GM23338 (cell line): ENCODE data around the gene MPRIP. TPM values are rescaled to one million over a fixed set of nuclear protein-coding genes. Genes with fewer than 3 reads are reported as not detected.

Experiments used
- ATAC-seq: fragments of 200-7000 bp; cut with Tn5 transposase; 3 replicates; pipeline ENCODE4 v1.9.1; 2020
- DNase-seq: peaks from one replicate; pipeline ENCODE4 v3.0.0-alpha.2; 2015; ENCODE audit warnings: low spot score
- H2AFZ ChIP-seq: fragments of 200-600 bp; sonication (generic); 2 replicates; pipeline ENCODE4 v1.8.0; 2016; ENCODE audit warnings: antibody characterized with exemption, mild to moderate bottlenecking, moderate library complexity
- H3F3A ChIP-seq: fragments of 200-600 bp; sonication (generic); replicated peaks from 2 replicates; pipeline ENCODE4 v1.8.0; 2017; ENCODE audit warnings: antibody characterized with exemption, mixed run types, low read depth
- H3K27ac ChIP-seq: fragments of 200-600 bp; sonication (generic); 2 replicates; pipeline ENCODE4 v1.6.1; 2016; ENCODE audit warnings: low read depth
- H3K27me3 ChIP-seq: fragments of 200-600 bp; sonication (generic); 2 replicates; pipeline ENCODE4 v1.8.0; 2016; ENCODE audit warnings: mild to moderate bottlenecking, mixed run types, moderate library complexity; ENCODE audit not compliant: insufficient read depth
- H3K36me3 ChIP-seq: fragments of 200-600 bp; sonication (generic); 2 replicates; pipeline ENCODE4 v1.8.0; 2016; ENCODE audit warnings: mild to moderate bottlenecking; ENCODE audit not compliant: insufficient read depth
- H3K4me1 ChIP-seq: fragments of 200-600 bp; sonication (generic); 2 replicates; pipeline ENCODE4 v1.8.0; 2016; ENCODE audit warnings: mild to moderate bottlenecking, moderate library complexity; ENCODE audit not compliant: insufficient read depth
- H3K4me2 ChIP-seq: fragments of 200-600 bp; sonication (generic); 2 replicates; pipeline ENCODE4 v1.7.1; 2017; ENCODE audit warnings: mixed run types
- H3K4me3 ChIP-seq: fragments of 200-600 bp; sonication (generic); 2 replicates; pipeline ENCODE4 v1.6.1; 2016; ENCODE audit warnings: mixed run types
- H3K79me2 ChIP-seq: fragments of 200-600 bp; sonication (generic); replicated peaks from 2 replicates; pipeline ENCODE4 v1.8.0; 2017; ENCODE audit warnings: mild to moderate bottlenecking; ENCODE audit not compliant: insufficient read depth
- H3K9me2 ChIP-seq: fragments of 200-600 bp; sonication (generic); 2 replicates; pipeline ENCODE4 v1.8.0; 2017; ENCODE audit not compliant: insufficient read depth
- H4K20me1 ChIP-seq: fragments of 200-600 bp; sonication (generic); replicated peaks from 2 replicates; pipeline ENCODE4 v1.8.0; 2017; ENCODE audit warnings: mild to moderate bottlenecking; ENCODE audit not compliant: insufficient read depth
- H3K27ac Mint-ChIP-seq: 2 replicates; pipeline ENCODE4 v1.8.0; 2020; ENCODE audit warnings: inconsistent platforms, mild to moderate bottlenecking, moderate library complexity, mixed read lengths
- H3K27me3 Mint-ChIP-seq: 3 replicates; pipeline ENCODE4 v1.8.0; 2022; ENCODE audit warnings: low read depth, mild to moderate bottlenecking, moderate library complexity, mixed read lengths, inconsistent platforms; ENCODE audit not compliant: insufficient read depth, poor library complexity
- H3K36me3 Mint-ChIP-seq: 3 replicates; pipeline ENCODE4 v1.8.0; 2021; ENCODE audit warnings: low read depth, mild to moderate bottlenecking, inconsistent platforms, moderate library complexity, mixed read lengths
- H3K4me1 Mint-ChIP-seq: 3 replicates; pipeline ENCODE4 v1.8.0; 2020; ENCODE audit warnings: mild to moderate bottlenecking, inconsistent platforms, mixed read lengths
- H3K4me3 Mint-ChIP-seq: 3 replicates; pipeline ENCODE4 v1.8.0; 2021; ENCODE audit warnings: moderate library complexity, mild to moderate bottlenecking, inconsistent platforms, mixed read lengths
- H3K9me3 Mint-ChIP-seq: 3 replicates; pipeline ENCODE4 v1.8.0; 2020; ENCODE audit warnings: moderate library complexity, mild to moderate bottlenecking, inconsistent platforms, mixed read lengths
- CREB1 ChIP-seq: fragments of 250-450 bp; sonication (Bioruptor Pico); IDR thresholded peaks from 2 replicates; pipeline ENCODE4 v1.5.0; 2020; ENCODE audit warnings: low read depth, mild to moderate bottlenecking, moderate library complexity
- EZH2 ChIP-seq: fragments of 200-600 bp; sonication (generic); IDR thresholded peaks from one replicate; pipeline ENCODE4 v1.8.0; 2017; ENCODE audit warnings: antibody characterized with exemption, mild to moderate bottlenecking, low read depth; ENCODE audit not compliant: unreplicated experiment
- EZH2phosphoT487 ChIP-seq: fragments of 200-600 bp; sonication (generic); IDR thresholded peaks from one replicate; pipeline ENCODE4 v1.8.1; 2018; ENCODE audit warnings: antibody characterized with exemption; ENCODE audit not compliant: unreplicated experiment
- JUNB ChIP-seq: IDR thresholded peaks from one replicate; pipeline ENCODE4 v1.6.1; 2016; ENCODE audit warnings: antibody characterized with exemption; ENCODE audit not compliant: unreplicated experiment
- NANOG ChIP-seq: IDR thresholded peaks from 2 replicates; pipeline ENCODE4 v1.6.1; 2016; ENCODE audit warnings: antibody characterized with exemption, borderline replicate concordance
- POLR2AphosphoS5 ChIP-seq: IDR thresholded peaks from 2 replicates; pipeline ENCODE4 v1.6.1; 2016; ENCODE audit warnings: antibody characterized with exemption, low read depth
- REST ChIP-seq: IDR thresholded peaks from one replicate; pipeline ENCODE4 v1.6.1; 2018; ENCODE audit warnings: antibody characterized with exemption; ENCODE audit not compliant: unreplicated experiment
- STAT1 ChIP-seq: IDR thresholded peaks from one replicate; pipeline ENCODE4 v1.6.1; 2016; ENCODE audit warnings: antibody characterized with exemption; ENCODE audit not compliant: unreplicated experiment
- ZNF114 ChIP-seq: fragments of 250-450 bp; sonication (Bioruptor Pico); IDR thresholded peaks from 2 replicates; pipeline ENCODE4 v1.5.0; 2020; ENCODE audit warnings: mild to moderate bottlenecking, moderate library complexity
- ZNF331 ChIP-seq: fragments of 250-450 bp; sonication (Bioruptor Pico); IDR thresholded peaks from 2 replicates; pipeline ENCODE4 v1.5.0; 2020; ENCODE audit warnings: low read depth, mild to moderate bottlenecking, moderate library complexity
- ZNF462 ChIP-seq: fragments of 250-450 bp; sonication (Bioruptor Pico); IDR thresholded peaks from 2 replicates; pipeline ENCODE4 v1.5.0; 2020; ENCODE audit warnings: mild to moderate bottlenecking, moderate library complexity
- polyA plus RNA-seq: library from polyadenylated mRNA; unstranded; fragments of >200 nt; fragmentation: Nextera tagmentation; extraction: Ambion mirVana; gene quantifications from 2 replicates; pipeline ENCODE4 v1.2.1, GENCODE V29; 2016
- total RNA-seq: library from RNA; depleted of rRNA; stranded (reverse); fragments of >200 nt; shearing (Covaris generic); gene quantifications from 2 replicates; pipeline ENCODE4 v1.2.3, GENCODE V29; 2014
- TF ChIP-seq, protein P1 (sequence below), 2 experiments: fragments of 200-600 bp in 1 of 2; sonication (generic) in 1 of 2; conservative IDR thresholded peaks; 2 replicates each; pipeline versions ENCODE4 v1.5.1 to v1.6.1; 2016 to 2017; ENCODE audit warnings: antibody characterized with exemption in 2 of 2, low read depth in 2 of 2, mild to moderate bottlenecking in 2 of 2, moderate library complexity in 1 of 2
- TF ChIP-seq, protein P2 (sequence below): IDR thresholded peaks from 2 replicates; pipeline ENCODE4 v1.6.1; 2016; ENCODE audit warnings: antibody characterized with exemption

Gene MPRIP
- total and polyA plus RNA-seq, 2 experiments from 2014 or later: 39.3 to 113 TPM

DNA sequence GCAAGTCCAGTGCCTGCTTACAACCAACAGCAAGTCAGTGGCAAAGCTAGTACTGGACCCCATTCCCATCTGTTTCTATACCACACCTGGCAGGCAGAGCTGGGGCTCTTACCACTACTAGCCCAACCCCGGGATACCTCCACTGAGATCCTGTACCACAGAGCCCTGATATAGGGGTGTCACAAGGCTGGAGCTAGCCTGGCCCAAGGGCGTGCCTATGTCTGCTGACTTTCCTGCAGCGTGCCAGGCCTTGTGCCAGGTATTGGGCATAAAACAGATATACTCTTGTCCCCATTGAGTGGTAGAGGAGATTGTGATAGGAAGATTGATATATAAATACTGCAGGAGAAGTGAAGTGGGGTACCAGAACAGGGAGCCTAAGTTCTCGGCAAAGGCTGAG, 119.5 kb downstream of the MPRIP start:
- ATAC-seq: no peak
- TF ChIP-seq ZNF331 (CRISPR knock-in tag) (no peak), STAT1 (no peak), REST (no peak), CREB1 (CRISPR knock-in tag) (no peak), POLR2AphosphoS5 (no peak), EZH2phosphoT487 (no peak), JUNB (no peak), EZH2 (no peak), ZNF114 (CRISPR knock-in tag) (no peak), ZNF462 (no peak), NANOG (no peak)
- TF ChIP-seq, protein P1, sequence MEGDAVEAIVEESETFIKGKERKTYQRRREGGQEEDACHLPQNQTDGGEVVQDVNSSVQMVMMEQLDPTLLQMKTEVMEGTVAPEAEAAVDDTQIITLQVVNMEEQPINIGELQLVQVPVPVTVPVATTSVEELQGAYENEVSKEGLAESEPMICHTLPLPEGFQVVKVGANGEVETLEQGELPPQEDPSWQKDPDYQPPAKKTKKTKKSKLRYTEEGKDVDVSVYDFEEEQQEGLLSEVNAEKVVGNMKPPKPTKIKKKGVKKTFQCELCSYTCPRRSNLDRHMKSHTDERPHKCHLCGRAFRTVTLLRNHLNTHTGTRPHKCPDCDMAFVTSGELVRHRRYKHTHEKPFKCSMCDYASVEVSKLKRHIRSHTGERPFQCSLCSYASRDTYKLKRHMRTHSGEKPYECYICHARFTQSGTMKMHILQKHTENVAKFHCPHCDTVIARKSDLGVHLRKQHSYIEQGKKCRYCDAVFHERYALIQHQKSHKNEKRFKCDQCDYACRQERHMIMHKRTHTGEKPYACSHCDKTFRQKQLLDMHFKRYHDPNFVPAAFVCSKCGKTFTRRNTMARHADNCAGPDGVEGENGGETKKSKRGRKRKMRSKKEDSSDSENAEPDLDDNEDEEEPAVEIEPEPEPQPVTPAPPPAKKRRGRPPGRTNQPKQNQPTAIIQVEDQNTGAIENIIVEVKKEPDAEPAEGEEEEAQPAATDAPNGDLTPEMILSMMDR (conservative IDR thresholded peaks at IDR 0.05; ENCODE audit: low read depth in 2 of 2): no peak
- TF ChIP-seq, protein P2, sequence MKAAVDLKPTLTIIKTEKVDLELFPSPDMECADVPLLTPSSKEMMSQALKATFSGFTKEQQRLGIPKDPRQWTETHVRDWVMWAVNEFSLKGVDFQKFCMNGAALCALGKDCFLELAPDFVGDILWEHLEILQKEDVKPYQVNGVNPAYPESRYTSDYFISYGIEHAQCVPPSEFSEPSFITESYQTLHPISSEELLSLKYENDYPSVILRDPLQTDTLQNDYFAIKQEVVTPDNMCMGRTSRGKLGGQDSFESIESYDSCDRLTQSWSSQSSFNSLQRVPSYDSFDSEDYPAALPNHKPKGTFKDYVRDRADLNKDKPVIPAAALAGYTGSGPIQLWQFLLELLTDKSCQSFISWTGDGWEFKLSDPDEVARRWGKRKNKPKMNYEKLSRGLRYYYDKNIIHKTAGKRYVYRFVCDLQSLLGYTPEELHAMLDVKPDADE: no peak
- no peak for DNase-seq
- no peaks in the 10 kb centered on the region for H3F3A ChIP-seq
- peaks cover 36% of the 10 kb centered on the region for H3K36me3 Mint-ChIP-seq
- no peaks in the 10 kb centered on the region for H3K27me3 ChIP-seq
- peaks cover 6% of the 10 kb centered on the region for H3K27me3 Mint-ChIP-seq
- H3K27ac Mint-ChIP-seq: no peak overlapping the region
- H3K9me2 ChIP-seq: no peaks in the 10 kb centered on the region
- peaks cover 4% of the 10 kb centered on the region; the same call in 1 of the 2 replicates for H3K36me3 ChIP-seq
- no peaks in the 10 kb centered on the region for H3K79me2 ChIP-seq
- H3K27ac ChIP-seq: no peak overlapping the region
- no peak overlapping the region for H2AFZ ChIP-seq
- H3K4me3 ChIP-seq: no peak overlapping the region
- H3K4me3 Mint-ChIP-seq: no peak overlapping the region
- H3K4me1 ChIP-seq: no peaks in the 10 kb centered on the region
- H3K4me2 ChIP-seq: no peak overlapping the region
- no peaks in the 10 kb centered on the region for H3K9me3 Mint-ChIP-seq
- no peaks in the 10 kb centered on the region for H3K4me1 Mint-ChIP-seq
- H4K20me1 ChIP-seq: no peaks in the 10 kb centered on the region
